GM12878 (cell line): ENCODE results near the gene IFI27L2. TPM values are rescaled to one million over a fixed set of nuclear protein-coding genes. Genes with fewer than 3 reads are reported as not detected.

Source experiments
- ATAC-seq: fragments of 200-7000 bp; cut with Tn5 transposase; 3 replicates; pipeline ENCODE4 v1.9.1; 2020; ENCODE audit warnings: mild to moderate bottlenecking, moderate library complexity
- BruUV-seq: library from RNA; stranded (reverse); fragments of 400-500 nt; replicated peaks from 2 replicates; lab custom pipeline; 2021; lab: Mats Ljungman, UMichigan
- CTCF ChIA-PET: fragments of 300-600 bp; sonication (Branson Sonifier 250); formaldehyde crosslinking; extraction: SDS; loops from one replicate; lab custom pipeline; 2021; ENCODE audit warnings: inconsistent platforms; lab: Yijun Ruan, JAX
- POLR2A ChIA-PET: fragments of 350-600 bp; formaldehyde crosslinking; extraction: SDS; loops from one replicate; lab custom pipeline; 2021; ENCODE audit warnings: inconsistent platforms; lab: Charles Lee
- RAD21 ChIA-PET: fragments of 300-600 bp; sonication (Branson Sonifier 250); formaldehyde crosslinking; loops from one replicate; lab custom pipeline; 2023; ENCODE audit warnings: antibody characterized with exemption; ENCODE audit not compliant: unreplicated experiment; lab: Charles Lee
- SMC1A ChIA-PET: fragments of 300-600 bp; sonication (Branson Sonifier 250); formaldehyde crosslinking; loops from one replicate; lab custom pipeline; 2023; ENCODE audit not compliant: unreplicated experiment, uncharacterized antibody; lab: Charles Lee
- DNase-seq: peaks from one replicate; pipeline ENCODE4 v3.0.0-alpha.2; 2011; ENCODE audit warnings: low read depth, low spot score
- FAIRE-seq: peaks from 3 replicates; lab custom pipeline; 2011; peaks lifted over from hg19 to GRCh38; lab: Jason Lieb, UNC
- H2AFZ ChIP-seq: 2 replicates; pipeline ENCODE4 v1.6.0; 2011; ENCODE audit warnings: low read depth, low read length, control low read depth; ENCODE audit not compliant: control insufficient read depth
- H3K27ac ChIP-seq: 2 replicates; pipeline ENCODE4 v1.5.1; 2011; ENCODE audit warnings: control low read depth; ENCODE audit not compliant: control insufficient read depth, insufficient read depth
- H3K27me3 ChIP-seq, 2 experiments: replicated peaks in 1 of 2; 2 replicates each; pipeline versions ENCODE4 v1.6.0 to v1.6.1; 2011; ENCODE audit warnings: low read length in 1 of 2; ENCODE audit not compliant: control insufficient read depth in 2 of 2, insufficient read depth in 2 of 2
- H3K36me3 ChIP-seq, 2 experiments: 2 replicates each; pipeline ENCODE4 v1.5.1; 2011; ENCODE audit warnings: low read length in 1 of 2; ENCODE audit not compliant: control insufficient read depth in 2 of 2, insufficient read depth in 2 of 2
- H3K4me1 ChIP-seq: 2 replicates; pipeline ENCODE4 v1.6.1; 2011; ENCODE audit warnings: mild to moderate bottlenecking, low read length, moderate library complexity, mixed read lengths; ENCODE audit not compliant: control insufficient read depth, insufficient read depth
- H3K4me2 ChIP-seq: 2 replicates; pipeline ENCODE4 v1.6.0; 2011; ENCODE audit warnings: control low read depth; ENCODE audit not compliant: control insufficient read depth, insufficient read depth
- H3K4me3 ChIP-seq: fragments of 200-600 bp; sonication (generic); 2 replicates; pipeline ENCODE4 v1.5.1; 2016
- H3K79me2 ChIP-seq: 2 replicates; pipeline ENCODE4 v1.6.0; 2011; ENCODE audit warnings: low read length; ENCODE audit not compliant: control insufficient read depth, insufficient read depth
- H3K9ac ChIP-seq: 2 replicates; pipeline ENCODE4 v1.8.0; 2011; ENCODE audit warnings: low read length, control low read depth, mixed read lengths; ENCODE audit not compliant: control insufficient read depth, insufficient read depth
- H3K9me3 ChIP-seq: replicated peaks from 3 replicates; pipeline ENCODE4 v1.5.1; 2011; ENCODE audit warnings: mild to moderate bottlenecking, low read length; ENCODE audit not compliant: control insufficient read depth, insufficient read depth
- H4K20me1 ChIP-seq: 2 replicates; pipeline ENCODE4 v1.6.0; 2011; ENCODE audit not compliant: control insufficient read depth, insufficient read depth
- ASH2L ChIP-seq: fragments of 300-600, 200-600 bp; sonication (generic); IDR thresholded peaks from 2 replicates; pipeline ENCODE4 v1.6.1; 2017; ENCODE audit warnings: low read depth, mild to moderate bottlenecking, borderline replicate concordance
- DPF2 ChIP-seq: fragments of 450-650 bp; IDR thresholded peaks from 2 replicates; pipeline ENCODE4 v1.6.1; 2017; ENCODE audit warnings: mild to moderate bottlenecking
- JUNB ChIP-seq: IDR thresholded peaks from 2 replicates; pipeline ENCODE4 v1.6.1; 2016; ENCODE audit warnings: antibody characterized with exemption, mild to moderate bottlenecking
- PML ChIP-seq: IDR thresholded peaks from 2 replicates; pipeline ENCODE4 v1.6.1; 2012; ENCODE audit warnings: low read length, inconsistent platforms
- WRNIP1 ChIP-seq: IDR thresholded peaks from 2 replicates; pipeline ENCODE4 v1.6.1; 2011; ENCODE audit warnings: low read depth, low read length, improper control_type of control experiment, borderline replicate concordance
- ZNF384 ChIP-seq: IDR thresholded peaks from 2 replicates; pipeline ENCODE4 v1.6.1; 2012; ENCODE audit warnings: low read depth, mild to moderate bottlenecking, low read length, improper control_type of control experiment, borderline replicate concordance
- WGBS: methylation state at CpG from one replicate; pipeline ENCODE4 v1.1.6; 2016; ENCODE audit warnings: low lambda C conversion rate; ENCODE audit not compliant: insufficient replicate concordance, insufficient coverage; ENCODE audit errors: missing lambda C conversion rate; 5-methylcytosine and 5-hydroxymethylcytosine counted together
- in situ Hi-C: fragments of 300-500 bp; cut with MboI; formaldehyde crosslinking; loops from 9 replicates; pipeline ENCODE4 v1.14.3; 2018; ENCODE audit warnings: mixed read lengths
- intact Hi-C: fragments of 100-400 bp; cut with micrococcal nuclease; formaldehyde crosslinking; loops from one replicate; pipeline ENCODE4 v1.14.2; 2022; ENCODE audit not compliant: unreplicated experiment
- polyA plus RNA-seq, 11 experiments: library from polyadenylated mRNA; depleted of rRNA in 4 of 11; unstranded in 6 of 11; stranded (reverse) in 5 of 11; fragments of >200 nt; fragmentation: Nextera tagmentation in 4 of 11; fragmentation: Illumina TruSeq in 1 of 11; extraction: Ambion mirVana in 4 of 11; extraction: Trizol in 1 of 11; gene quantifications; 1 replicate in 1 of 11; 2 replicates in 10 of 11; pipeline versions ENCODE4 v1.2.1 to v1.2.3, GENCODE V29; 2011 to 2016; ENCODE audit warnings: inconsistent platforms in 2 of 11, missing spikeins in 2 of 11, low read depth in 1 of 11
- total RNA-seq, 4 experiments: library from RNA; depleted of rRNA in 3 of 4; stranded (reverse); fragments of >200 nt in 3 of 4; fragmentation: Illumina TruSeq in 1 of 4; extraction: Trizol in 1 of 4; gene quantifications; 2 replicates each; pipeline versions ENCODE4 v1.2.1 to v1.2.3, GENCODE V29; 2013 to 2021
- TF ChIP-seq, protein P1 (sequence below): fragments of 450-650 bp; IDR thresholded peaks from 2 replicates; pipeline ENCODE4 v1.6.1; 2017; ENCODE audit warnings: low read depth, mild to moderate bottlenecking, moderate library complexity
- TF ChIP-seq, protein P2 (sequence below): IDR thresholded peaks from 2 replicates; pipeline ENCODE4 v1.6.1; 2011; ENCODE audit warnings: borderline replicate concordance, low read depth, mild to moderate bottlenecking, moderate library complexity, low read length; ENCODE audit not compliant: insufficient read depth, poor library complexity, severe bottlenecking
- TF ChIP-seq, protein P3 (sequence below): fragments of 450-650 bp; IDR thresholded peaks from 2 replicates; pipeline ENCODE4 v1.6.1; 2017; ENCODE audit warnings: antibody characterized with exemption, mild to moderate bottlenecking, moderate library complexity

Gene IFI27L2
- total and polyA plus RNA-seq, 10 of the 15 experiments (the other 5 are each of a cell fraction or from before 2014, with no cell fraction given) = 26.6 to 134 (median 60.3) TPM

- TF ChIP-seq ZNF384 = no peak
- TF ChIP-seq, protein P1, sequence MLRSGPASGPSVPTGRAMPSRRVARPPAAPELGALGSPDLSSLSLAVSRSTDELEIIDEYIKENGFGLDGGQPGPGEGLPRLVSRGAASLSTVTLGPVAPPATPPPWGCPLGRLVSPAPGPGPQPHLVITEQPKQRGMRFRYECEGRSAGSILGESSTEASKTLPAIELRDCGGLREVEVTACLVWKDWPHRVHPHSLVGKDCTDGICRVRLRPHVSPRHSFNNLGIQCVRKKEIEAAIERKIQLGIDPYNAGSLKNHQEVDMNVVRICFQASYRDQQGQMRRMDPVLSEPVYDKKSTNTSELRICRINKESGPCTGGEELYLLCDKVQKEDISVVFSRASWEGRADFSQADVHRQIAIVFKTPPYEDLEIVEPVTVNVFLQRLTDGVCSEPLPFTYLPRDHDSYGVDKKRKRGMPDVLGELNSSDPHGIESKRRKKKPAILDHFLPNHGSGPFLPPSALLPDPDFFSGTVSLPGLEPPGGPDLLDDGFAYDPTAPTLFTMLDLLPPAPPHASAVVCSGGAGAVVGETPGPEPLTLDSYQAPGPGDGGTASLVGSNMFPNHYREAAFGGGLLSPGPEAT = no peak
- TF ChIP-seq WRNIP1 = no peak
- TF ChIP-seq DPF2 = no peak
These were observed 25.8 kb downstream of the IFI27L2 start (continued) for GRCh38 chr14:94103554-94104150.

DNA sequence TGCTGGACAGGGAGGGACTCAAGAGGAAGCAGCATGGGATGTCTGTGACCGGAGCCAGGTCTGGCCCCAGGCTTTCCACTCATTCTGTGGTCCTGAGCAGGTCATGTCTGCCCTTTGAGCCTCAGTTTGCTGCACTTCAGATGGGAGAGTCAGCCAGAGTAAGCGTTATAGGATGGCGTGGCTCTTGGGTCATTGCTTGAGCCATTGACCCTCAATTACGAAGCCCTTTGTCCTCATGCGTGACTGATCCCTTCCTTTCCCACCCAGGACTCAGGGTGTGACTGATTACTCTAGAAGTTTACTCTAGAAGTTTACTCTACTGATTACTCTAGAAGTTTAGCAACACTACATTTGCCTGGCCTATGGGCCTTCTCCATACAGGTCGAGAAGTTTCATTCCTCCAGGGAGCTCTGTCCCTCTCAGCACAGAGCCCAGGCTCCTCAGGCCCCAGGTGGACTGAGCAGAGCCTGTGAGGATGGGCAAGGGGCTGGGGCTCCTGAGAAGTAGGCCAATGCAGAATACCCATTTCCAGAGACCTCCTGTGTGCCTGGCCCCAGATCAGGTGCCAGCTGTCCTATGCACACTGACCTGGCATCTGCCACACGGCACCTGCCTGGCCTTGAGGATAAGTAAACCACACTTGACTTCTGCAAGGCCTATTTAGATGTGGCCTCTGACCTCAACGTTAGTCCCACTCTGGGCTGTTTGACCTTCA lies 26.5 kb downstream of the IFI27L2 start:
- Histone ChIP-seq H4K20me1 (no peaks in the 10 kb centered on the region), H3K4me1 (no peaks in the 10 kb centered on the region), H3K9ac (no peak overlapping the region), H3K9me3 (no peaks in the 10 kb centered on the region), H3K27ac (no peak overlapping the region), H3K27me3 (no peaks in the 10 kb centered on the region), H3K36me3 (no peaks in the 10 kb centered on the region), H3K79me2 (no peaks in the 10 kb centered on the region), H3K4me3 (no peak overlapping the region), H2AFZ (no peak overlapping the region), H3K4me2 (no peak overlapping the region)
- RAD21 ChIA-PET = no interaction called here
- FAIRE-seq (no peak), DNase-seq (no peak), ATAC-seq (no peak)
- CTCF ChIA-PET = interaction anchor here (1.3 kb wide), 1 partner anchor 34 kb away, joined by 3 read pairs; no protein-coding TSS in a partner anchor
- SMC1A ChIA-PET = no interaction called here
- TF ChIP-seq, protein P2, sequence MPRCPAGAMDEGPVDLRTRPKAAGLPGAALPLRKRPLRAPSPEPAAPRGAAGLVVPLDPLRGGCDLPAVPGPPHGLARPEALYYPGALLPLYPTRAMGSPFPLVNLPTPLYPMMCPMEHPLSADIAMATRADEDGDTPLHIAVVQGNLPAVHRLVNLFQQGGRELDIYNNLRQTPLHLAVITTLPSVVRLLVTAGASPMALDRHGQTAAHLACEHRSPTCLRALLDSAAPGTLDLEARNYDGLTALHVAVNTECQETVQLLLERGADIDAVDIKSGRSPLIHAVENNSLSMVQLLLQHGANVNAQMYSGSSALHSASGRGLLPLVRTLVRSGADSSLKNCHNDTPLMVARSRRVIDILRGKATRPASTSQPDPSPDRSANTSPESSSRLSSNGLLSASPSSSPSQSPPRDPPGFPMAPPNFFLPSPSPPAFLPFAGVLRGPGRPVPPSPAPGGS = no peak
- no peak for TF ChIP-seq ASH2L
- no peak for TF ChIP-seq PML
- TF ChIP-seq, protein P3, sequence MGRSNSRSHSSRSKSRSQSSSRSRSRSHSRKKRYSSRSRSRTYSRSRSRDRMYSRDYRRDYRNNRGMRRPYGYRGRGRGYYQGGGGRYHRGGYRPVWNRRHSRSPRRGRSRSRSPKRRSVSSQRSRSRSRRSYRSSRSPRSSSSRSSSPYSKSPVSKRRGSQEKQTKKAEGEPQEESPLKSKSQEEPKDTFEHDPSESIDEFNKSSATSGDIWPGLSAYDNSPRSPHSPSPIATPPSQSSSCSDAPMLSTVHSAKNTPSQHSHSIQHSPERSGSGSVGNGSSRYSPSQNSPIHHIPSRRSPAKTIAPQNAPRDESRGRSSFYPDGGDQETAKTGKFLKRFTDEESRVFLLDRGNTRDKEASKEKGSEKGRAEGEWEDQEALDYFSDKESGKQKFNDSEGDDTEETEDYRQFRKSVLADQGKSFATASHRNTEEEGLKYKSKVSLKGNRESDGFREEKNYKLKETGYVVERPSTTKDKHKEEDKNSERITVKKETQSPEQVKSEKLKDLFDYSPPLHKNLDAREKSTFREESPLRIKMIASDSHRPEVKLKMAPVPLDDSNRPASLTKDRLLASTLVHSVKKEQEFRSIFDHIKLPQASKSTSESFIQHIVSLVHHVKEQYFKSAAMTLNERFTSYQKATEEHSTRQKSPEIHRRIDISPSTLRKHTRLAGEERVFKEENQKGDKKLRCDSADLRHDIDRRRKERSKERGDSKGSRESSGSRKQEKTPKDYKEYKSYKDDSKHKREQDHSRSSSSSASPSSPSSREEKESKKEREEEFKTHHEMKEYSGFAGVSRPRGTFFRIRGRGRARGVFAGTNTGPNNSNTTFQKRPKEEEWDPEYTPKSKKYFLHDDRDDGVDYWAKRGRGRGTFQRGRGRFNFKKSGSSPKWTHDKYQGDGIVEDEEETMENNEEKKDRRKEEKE = no peak
- TF ChIP-seq JUNB = no peak
- POLR2A ChIA-PET = no interaction called here
- BruUV-seq = no TSS peak
- intact Hi-C loops = no loop called here
- in situ Hi-C loops = no loop called here
- 89% methylated on average over 8 of the region's 8 CpGs for WGBS
